SKM-1 (cell line): Measurements from ENCODE around the gene LAMP1.
"Not testable (repeated sequence)": the region's sequence is repeated elsewhere in the genome, so short reads cannot be mapped to it uniquely, and the experiment has no call there.

ENCODE experiments used
- DNase-seq: peaks from one replicate; lab custom pipeline; 2025; ENCODE audit not compliant: unreplicated experiment; lab: John Stamatoyannopoulos, UW

LAMP1 gene

GRCh38 chr13:113354831-113355610, 58.0 kb downstream of the LAMP1 start:
- no peak for DNase-seq

GRCh38 chr13:113355621-113356020, 58.6 kb downstream of the LAMP1 start:
- no peak for DNase-seq

GRCh38 chr13:113356596-113356995, 59.6 kb downstream of the LAMP1 start:
- DNase-seq = no peak

- DNase-seq = no peak
These were observed 60.5 kb downstream of the LAMP1 start for GRCh38 chr13:113357529-113357928.

- no peak for DNase-seq
These were observed 61.7 kb downstream of the LAMP1 start for GRCh38 chr13:113358653-113359190.

GRCh38 chr13:113359571-113359970, 62.5 kb downstream of the LAMP1 start:
- DNase-seq = no peak

- no peak for DNase-seq
These were observed 63.4 kb downstream of the LAMP1 start for GRCh38 chr13:113360446-113360845.

- DNase-seq = no peak
These were observed 64.4 kb downstream of the LAMP1 start for GRCh38 chr13:113361406-113361805.

- no peak for DNase-seq
These were observed 67.4 kb downstream of the LAMP1 start for GRCh38 chr13:113364311-113364889.

- no peak for DNase-seq
These were observed 68.0 kb downstream of the LAMP1 start for GRCh38 chr13:113364901-113365582.

GRCh38 chr13:113365583-113365970, 68.5 kb downstream of the LAMP1 start:
- DNase-seq = no peak

GRCh38 chr13:113365971-113366588, 69.0 kb downstream of the LAMP1 start:
- DNase-seq = no peak

GRCh38 chr13:113367020-113367560, 70.1 kb downstream of the LAMP1 start:
- no peak for DNase-seq

GRCh38 chr13:113367771-113368170, 70.7 kb downstream of the LAMP1 start:
- DNase-seq = no peak

GRCh38 chr13:113368353-113368752, 71.3 kb downstream of the LAMP1 start:
- not testable (repeated sequence) for DNase-seq

GRCh38 chr13:113369189-113369588, 72.2 kb downstream of the LAMP1 start:
- no peak for DNase-seq

GRCh38 chr13:113369881-113370280, 72.8 kb downstream of the LAMP1 start:
- DNase-seq = no peak

- DNase-seq = no peak
These were observed 74.0 kb downstream of the LAMP1 start for GRCh38 chr13:113371061-113371460.

- not testable (repeated sequence) for DNase-seq
These were observed 74.7 kb downstream of the LAMP1 start for GRCh38 chr13:113371701-113372100.
